ENCODE results near the gene SEMA5A. TPM values are rescaled to one million over a fixed set of nuclear protein-coding genes. Genes with fewer than 3 reads are reported as not detected.

Gene SEMA5A
- total RNA-seq, 2 experiments from 2014 or later = not detected

DNA sequence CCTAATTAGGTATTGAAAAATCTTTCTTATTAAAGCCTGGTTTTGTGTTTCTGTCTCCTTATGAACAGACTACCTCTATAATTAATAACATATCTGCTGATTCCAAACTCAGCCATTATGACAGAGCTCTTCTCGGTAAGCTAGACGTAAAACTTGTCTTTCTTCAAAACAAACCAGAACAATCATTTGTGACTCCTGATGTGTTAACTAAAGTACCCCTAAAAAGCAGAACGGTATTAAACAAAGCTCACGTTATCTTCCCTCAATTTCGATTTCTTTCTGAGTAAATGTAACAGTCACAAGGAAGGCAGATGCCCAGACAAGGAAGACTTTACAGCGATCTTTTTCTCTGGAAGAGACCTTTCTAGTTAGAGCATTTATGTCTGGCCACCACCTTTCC lies 1.8 kb downstream of the SEMA5A start:
- ChIA-PET POLR2A (no interaction called here), CTCF (interaction anchor here (0.8 kb wide), 1 partner anchor 19 kb away, joined by 3 read pairs; no protein-coding TSS in a partner anchor)
- TF ChIP-seq, protein P1, sequence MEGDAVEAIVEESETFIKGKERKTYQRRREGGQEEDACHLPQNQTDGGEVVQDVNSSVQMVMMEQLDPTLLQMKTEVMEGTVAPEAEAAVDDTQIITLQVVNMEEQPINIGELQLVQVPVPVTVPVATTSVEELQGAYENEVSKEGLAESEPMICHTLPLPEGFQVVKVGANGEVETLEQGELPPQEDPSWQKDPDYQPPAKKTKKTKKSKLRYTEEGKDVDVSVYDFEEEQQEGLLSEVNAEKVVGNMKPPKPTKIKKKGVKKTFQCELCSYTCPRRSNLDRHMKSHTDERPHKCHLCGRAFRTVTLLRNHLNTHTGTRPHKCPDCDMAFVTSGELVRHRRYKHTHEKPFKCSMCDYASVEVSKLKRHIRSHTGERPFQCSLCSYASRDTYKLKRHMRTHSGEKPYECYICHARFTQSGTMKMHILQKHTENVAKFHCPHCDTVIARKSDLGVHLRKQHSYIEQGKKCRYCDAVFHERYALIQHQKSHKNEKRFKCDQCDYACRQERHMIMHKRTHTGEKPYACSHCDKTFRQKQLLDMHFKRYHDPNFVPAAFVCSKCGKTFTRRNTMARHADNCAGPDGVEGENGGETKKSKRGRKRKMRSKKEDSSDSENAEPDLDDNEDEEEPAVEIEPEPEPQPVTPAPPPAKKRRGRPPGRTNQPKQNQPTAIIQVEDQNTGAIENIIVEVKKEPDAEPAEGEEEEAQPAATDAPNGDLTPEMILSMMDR (IDR thresholded peaks at IDR 0.05) = no peak
- intact Hi-C loops (cut with micrococcal nuclease) = loop anchor here (10.0 kb wide), 1 partner anchor 1619 kb away; no protein-coding TSS in a partner anchor
- no peaks in the 10 kb centered on the region for H3K9me3 Mint-ChIP-seq
- no peak for ATAC-seq
- H3K4me1 Mint-ChIP-seq (ENCODE audit: low read depth) = peaks cover 4% of the 10 kb centered on the region
- H3K36me3 Mint-ChIP-seq (ENCODE audit: low read depth) = no peaks in the 10 kb centered on the region
- H3K27me3 Mint-ChIP-seq = peaks cover 24% of the 10 kb centered on the region
- DNase-seq = no peak
- H3K27ac Mint-ChIP-seq = no peak overlapping the region
- no peak overlapping the region for H3K4me3 Mint-ChIP-seq

DNA sequence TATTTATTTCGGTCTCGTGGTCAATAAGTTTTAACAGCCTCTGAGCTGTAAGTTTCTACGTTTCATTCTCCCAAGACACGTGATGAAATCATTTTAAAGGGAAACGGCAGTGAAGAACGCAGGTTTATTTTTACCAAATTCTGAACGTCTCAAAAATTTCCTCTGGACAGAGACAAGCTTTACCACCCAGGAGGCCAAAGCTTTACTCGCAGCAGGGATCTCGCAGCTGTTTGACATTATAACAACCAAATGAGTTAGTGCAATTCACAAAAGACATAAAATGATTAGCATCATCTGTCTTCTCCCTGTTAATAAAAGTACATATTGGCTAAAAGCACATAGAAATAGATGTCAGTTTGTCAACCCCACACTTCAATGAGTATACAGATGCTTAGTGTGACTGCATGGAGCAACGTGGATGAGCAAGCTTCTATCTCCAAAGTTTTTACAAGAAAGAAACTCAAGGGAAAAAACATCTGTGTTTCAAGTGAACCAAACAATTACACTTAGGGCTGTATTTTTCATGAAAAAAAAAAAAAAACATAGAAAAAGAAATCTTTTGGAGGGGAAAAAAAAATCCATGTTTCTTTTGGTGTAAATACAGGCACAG lies 2.5 kb downstream of the SEMA5A start:
- H3K36me3 Mint-ChIP-seq (ENCODE audit: low read depth) = no peaks in the 10 kb centered on the region
- CTCF ChIA-PET = interaction anchor here (0.8 to 1.0 kb wide), 2 partner anchors 17 to 19 kb away, joined by 3 read pairs; no protein-coding TSS in a partner anchor
- ATAC-seq (no peak), DNase-seq (no peak)
- POLR2A ChIA-PET = no interaction called here
- peaks cover 4% of the 10 kb centered on the region for H3K4me1 Mint-ChIP-seq (ENCODE audit: low read depth)
- TF ChIP-seq, protein P1 (IDR thresholded peaks at IDR 0.05) = no peak
- H3K27ac Mint-ChIP-seq = no peak overlapping the region
- peaks cover 24% of the 10 kb centered on the region for H3K27me3 Mint-ChIP-seq
- intact Hi-C loops (cut with micrococcal nuclease) = loop anchor here (10.0 kb wide), 1 partner anchor 1619 kb away; no protein-coding TSS in a partner anchor
- no peak overlapping the region for H3K4me3 Mint-ChIP-seq
- no peaks in the 10 kb centered on the region for H3K9me3 Mint-ChIP-seq

DNA sequence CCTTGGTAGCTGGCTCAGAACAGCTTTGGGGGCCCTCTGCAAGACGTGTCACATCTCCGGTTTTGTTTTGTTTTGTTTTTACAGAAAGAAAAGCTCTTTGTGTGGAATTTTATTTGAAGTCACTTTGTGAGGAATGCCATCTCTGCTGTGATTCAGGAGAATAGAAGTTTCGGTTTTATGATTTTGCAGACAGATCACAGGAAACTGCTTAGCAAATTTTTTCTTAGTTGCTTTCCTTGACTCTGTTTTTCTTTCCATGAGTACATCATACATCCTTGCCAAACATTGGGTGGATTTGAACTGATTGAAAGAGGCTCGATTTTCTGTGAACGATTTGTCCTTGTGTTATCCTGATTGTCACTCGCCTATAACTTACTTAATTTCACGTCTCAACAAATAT lies 5.1 kb downstream of the SEMA5A start:
- POLR2A ChIA-PET = no interaction called here
- intact Hi-C loops (cut with micrococcal nuclease) = loop anchor here (10.0 kb wide), 1 partner anchor 1616 kb away; no protein-coding TSS in a partner anchor
- DNase-seq (no peak), ATAC-seq (no peak)
- CTCF ChIA-PET = no interaction called here
- H3K27ac Mint-ChIP-seq = no peak overlapping the region
- no peaks in the 10 kb centered on the region for H3K36me3 Mint-ChIP-seq (ENCODE audit: low read depth)
- no peaks in the 10 kb centered on the region for H3K9me3 Mint-ChIP-seq
- H3K27me3 Mint-ChIP-seq = peaks cover 18% of the 10 kb centered on the region
- TF ChIP-seq, protein P1 (IDR thresholded peaks at IDR 0.05) = no peak
- no peak overlapping the region for H3K4me3 Mint-ChIP-seq
- peaks cover 4% of the 10 kb centered on the region for H3K4me1 Mint-ChIP-seq (ENCODE audit: low read depth)

DNA sequence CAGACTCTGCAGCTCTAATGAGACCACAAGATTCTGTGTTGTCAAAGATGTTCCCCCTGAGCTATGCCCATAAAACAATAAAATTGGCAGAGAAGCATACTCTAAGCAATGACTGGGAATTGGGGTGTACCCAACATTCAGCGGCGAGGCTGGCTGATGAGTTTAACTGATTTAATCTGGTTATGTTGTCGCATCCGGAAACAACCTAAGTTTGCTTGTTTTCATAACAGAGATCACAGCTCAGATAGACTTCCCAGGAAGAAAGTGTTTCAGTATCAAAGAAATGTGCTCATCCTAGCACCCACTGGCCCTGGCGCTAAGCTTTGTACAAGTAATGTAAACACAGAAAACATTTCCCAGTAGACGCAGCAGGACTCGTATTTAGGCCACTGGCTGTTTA lies 7.4 kb downstream of the SEMA5A start:
- CTCF ChIA-PET = no interaction called here
- POLR2A ChIA-PET = no interaction called here
- H3K4me3 Mint-ChIP-seq = no peak overlapping the region
- DNase-seq (no peak), ATAC-seq (no peak)
- TF ChIP-seq, protein P1 (IDR thresholded peaks at IDR 0.05) = no peak
- H3K27ac Mint-ChIP-seq = no peak overlapping the region
- no peaks in the 10 kb centered on the region for H3K4me1 Mint-ChIP-seq (ENCODE audit: low read depth)
- H3K36me3 Mint-ChIP-seq (ENCODE audit: low read depth) = no peaks in the 10 kb centered on the region
- intact Hi-C loops (cut with micrococcal nuclease) = no loop called here
- H3K27me3 Mint-ChIP-seq = peaks cover 4% of the 10 kb centered on the region
- no peaks in the 10 kb centered on the region for H3K9me3 Mint-ChIP-seq

DNA sequence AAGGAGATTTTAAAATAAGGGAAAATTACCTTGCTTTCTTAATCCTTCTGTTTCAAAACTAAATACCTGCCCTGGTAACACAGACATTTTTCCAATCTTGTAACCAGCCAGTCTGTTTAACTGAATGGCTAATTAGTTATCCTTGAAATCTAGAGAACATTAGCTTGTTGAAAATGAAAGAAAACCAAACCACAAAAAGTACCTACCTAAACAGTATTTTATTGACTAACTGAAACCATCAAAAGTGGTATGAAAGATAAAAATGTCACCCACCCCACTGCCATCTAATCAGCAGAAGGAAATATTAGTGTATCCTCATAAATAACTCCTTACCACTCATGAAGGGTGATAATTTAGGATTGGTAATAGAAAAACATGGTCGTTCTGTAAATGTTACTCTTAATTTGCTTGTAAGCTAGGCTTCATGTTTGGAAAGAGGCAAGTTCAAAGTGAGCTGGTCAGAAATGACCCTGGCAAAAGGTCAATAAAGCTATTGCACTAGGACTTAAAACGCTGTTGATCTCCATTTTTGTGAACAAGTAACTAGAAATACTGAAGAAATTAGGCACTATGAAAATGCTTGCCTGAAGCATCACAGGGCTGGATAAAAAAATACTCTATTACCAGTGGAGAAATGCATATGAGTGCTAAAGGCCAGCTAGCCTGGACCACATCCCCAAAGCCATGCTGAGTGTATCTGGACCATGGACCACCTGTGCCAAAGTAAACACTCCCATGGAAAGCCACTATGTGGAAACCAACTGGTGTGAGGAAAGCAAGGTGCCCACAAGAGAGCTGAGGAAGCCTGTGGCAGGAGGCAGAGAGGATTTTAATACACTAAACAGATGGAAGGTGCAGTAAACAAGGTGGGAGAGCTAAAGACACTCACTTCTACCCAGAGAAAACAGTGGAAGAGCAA lies 8.4 kb downstream of the SEMA5A start:
- DNase-seq = no peak
- CTCF ChIA-PET = no interaction called here
- no peaks in the 10 kb centered on the region for H3K4me1 Mint-ChIP-seq (ENCODE audit: low read depth)
- H3K36me3 Mint-ChIP-seq (ENCODE audit: low read depth) = no peaks in the 10 kb centered on the region
- ATAC-seq = no peak
- H3K4me3 Mint-ChIP-seq = no peak overlapping the region
- intact Hi-C loops (cut with micrococcal nuclease) = no loop called here
- H3K9me3 Mint-ChIP-seq = no peaks in the 10 kb centered on the region
- POLR2A ChIA-PET = no interaction called here
- no peaks in the 10 kb centered on the region for H3K27me3 Mint-ChIP-seq
- H3K27ac Mint-ChIP-seq = no peak overlapping the region
- TF ChIP-seq, protein P1 (IDR thresholded peaks at IDR 0.05) = no peak
